Left hindlimb (tissue), 1 donor: ENCODE measurements around the gene FLOT2.
"Not testable (repeated sequence)": the region's sequence is repeated elsewhere in the genome, so short reads cannot be mapped to it uniquely, and the experiment has no call there.

Experiments
- DNase-seq: peaks from one replicate; pipeline ENCODE4 v3.0.0-alpha.2; 2018

The FLOT2 gene, protein sequence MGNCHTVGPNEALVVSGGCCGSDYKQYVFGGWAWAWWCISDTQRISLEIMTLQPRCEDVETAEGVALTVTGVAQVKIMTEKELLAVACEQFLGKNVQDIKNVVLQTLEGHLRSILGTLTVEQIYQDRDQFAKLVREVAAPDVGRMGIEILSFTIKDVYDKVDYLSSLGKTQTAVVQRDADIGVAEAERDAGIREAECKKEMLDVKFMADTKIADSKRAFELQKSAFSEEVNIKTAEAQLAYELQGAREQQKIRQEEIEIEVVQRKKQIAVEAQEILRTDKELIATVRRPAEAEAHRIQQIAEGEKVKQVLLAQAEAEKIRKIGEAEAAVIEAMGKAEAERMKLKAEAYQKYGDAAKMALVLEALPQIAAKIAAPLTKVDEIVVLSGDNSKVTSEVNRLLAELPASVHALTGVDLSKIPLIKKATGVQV

DNA sequence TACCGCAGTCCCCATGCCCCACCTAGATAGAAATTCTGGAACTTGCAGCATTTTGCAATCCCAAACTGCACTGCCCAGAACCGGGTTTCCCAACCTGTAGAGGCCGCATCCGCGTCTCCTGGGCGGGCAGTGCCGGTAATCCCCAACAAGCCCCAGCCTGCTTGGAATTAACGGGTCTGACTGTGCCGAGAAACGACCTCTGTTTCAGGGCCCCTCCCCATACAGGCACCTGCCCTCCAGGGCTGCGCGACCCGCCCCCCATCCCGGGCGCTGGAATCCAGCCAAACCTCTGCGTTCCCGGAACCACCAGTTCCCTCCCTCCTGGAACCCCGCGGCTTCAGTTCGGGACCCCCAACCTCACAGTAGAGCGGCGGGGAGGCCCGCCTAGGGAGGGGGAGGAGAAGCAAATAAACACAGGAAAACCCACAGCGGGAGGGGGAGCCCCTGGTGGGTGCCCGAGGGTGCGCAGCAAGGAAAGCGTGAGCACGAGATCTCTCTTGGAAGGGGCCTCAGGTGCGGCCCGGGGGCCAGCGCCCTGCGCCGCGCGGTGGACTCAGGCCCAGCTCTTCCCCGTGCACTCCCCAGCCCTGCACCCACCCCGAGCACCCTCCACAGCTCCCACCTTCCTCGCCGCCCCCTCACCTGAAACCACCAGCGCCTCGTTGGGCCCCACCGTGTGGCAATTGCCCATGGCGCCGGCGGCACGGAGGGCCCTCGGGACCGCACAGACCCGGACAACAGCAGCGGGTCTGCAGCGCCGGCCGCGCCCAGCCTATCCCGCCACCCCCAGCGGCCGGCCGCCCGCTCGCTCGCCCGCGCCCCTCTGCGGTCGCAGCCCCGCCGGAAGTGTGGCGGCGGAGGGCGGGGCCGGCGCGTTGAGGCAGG lies at the start of gene FLOT2:
TSS of gene FLOT2 (minus strand) at position 850 of the 885 bp plus-strand sequence. CDS start at position 691, 159 bp downstream.
- peak; percentile 56 for DNase-seq

DNA sequence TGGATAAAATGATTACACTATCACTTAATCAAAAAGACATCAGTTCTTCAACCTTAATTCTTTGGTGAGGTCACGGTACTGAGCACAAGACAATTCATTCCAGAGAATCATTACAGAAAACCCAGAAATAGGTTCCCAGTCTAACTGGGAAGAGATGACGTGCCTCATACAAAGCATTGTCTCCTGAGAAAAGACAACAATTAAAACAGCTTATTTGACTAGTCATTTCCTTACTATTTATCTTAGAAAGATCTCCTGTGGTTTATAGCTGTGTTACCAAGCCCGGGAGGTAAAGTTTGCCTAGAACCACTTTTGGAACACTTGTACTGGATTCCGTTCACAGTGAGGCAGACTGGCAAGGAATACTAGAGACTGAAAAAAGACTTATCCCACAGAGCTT lies 48.7 kb upstream of the FLOT2 start:
- DNase-seq, result no peak

DNA sequence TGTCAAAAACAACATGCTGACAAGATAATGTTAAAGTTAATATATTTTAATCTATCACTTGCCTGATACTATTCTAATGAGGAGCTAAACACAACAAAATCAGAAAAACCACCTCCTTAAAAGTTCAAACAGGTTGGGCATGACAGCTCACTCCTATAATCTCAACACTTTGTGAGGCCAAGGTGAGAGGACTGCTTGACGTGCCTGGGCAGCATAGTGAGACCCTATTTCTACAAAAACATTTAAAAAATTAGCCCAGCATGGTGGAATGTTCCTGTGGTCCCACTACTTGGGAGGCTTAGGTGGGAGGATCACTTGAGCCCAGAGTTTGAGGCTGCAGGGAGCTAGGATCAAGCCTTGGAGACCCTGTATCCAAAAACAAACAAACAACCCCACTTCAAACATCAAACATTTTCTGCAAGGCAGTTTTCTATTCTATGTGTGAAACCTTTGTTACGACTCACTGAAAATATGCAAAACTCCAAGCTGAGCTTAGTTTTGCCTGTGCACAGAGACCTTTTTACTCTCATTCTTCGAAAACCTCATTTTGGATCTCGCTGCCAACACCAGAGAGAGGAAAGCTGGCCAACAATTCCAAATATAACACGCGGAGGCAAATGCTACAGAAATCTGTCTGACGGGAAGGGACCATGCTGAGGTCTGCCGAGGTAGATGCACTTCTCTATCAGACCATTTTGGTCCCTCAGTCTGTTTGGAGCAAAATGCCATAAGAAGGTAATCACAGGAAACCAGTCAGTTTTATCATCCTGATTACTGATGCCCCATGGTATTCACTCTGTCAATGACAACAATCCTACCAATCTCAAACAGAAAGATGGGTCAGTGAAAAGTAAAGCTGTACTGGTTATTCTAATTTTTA lies 47.6 kb upstream of the FLOT2 start:
- no peak for DNase-seq

DNA sequence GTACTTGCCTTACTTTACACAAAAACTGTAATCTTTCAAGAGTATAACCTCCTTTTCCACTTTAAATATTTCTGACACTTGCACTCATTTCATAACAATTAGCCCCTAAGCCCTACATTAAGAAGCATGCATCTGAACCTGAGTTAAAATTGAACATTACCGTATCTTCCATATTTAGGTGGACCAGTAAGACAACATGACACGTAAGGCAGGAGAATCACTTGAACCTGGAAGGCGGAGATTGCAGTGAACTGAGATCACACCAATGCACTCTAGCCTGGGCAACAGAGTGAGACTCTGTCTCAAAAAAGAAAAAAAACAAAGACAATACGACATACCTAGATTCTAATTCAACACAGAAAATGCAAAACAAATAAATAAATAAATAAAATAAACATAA lies 46.8 kb upstream of the FLOT2 start:
- no peak for DNase-seq

DNA sequence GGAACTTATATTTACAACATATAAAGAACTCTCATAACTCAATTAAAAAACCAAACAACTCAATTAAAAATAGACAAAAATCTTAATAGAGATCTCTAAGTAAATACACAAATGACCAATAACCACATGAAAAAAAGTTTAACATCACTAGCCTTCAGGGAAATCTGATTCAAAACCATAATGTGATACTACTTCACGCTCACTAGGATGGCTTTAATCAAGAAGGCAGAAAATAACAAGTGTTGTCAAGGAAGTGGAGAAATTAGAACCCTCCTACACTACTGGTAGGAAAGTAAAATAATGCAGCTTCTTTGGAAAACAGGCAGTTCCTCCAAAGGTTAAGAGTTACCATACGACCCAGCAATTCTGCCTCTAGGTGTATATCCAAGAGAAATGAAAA lies 45.4 kb upstream of the FLOT2 start:
- no peak for DNase-seq

DNA sequence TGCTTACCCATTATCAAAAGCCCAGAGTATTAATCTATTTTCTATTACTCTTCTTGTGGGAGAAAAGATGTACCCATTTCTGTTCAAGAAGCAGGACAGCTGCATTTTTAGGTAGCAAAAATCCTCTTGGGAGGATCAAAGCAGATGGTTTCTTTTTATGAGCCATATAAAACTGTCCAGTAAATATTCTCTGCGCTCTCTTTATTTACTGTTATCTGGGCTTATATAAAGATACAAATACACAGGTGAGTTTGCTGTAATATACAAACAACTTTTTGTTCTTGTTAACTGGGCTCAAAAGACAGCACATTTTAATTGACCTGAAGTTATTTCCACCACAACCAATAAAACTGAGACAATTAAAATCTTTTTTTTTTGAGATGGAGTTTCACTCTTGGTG lies 43.7 kb upstream of the FLOT2 start:
- DNase-seq, result no peak

DNA sequence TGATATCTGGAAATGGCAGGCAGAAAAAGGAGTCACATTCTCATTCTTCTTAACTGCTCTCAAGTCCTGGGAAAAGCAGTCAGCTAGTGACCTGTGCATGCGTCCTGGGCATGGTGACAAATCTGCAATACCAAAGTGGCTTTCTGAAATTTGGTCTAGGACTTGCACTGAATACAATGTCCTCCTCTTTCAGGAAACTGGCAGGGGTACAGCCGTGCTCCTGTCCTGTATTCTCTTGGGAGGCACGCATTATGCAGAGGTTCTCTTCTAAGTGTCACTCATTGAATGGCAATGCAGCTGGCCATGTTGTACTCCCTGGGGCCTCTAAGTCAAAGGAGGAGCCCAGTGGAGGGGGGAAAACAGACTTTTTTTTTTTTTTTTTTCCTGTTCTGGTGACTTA lies 43.1 kb upstream of the FLOT2 start:
- DNase-seq, result no peak

DNA sequence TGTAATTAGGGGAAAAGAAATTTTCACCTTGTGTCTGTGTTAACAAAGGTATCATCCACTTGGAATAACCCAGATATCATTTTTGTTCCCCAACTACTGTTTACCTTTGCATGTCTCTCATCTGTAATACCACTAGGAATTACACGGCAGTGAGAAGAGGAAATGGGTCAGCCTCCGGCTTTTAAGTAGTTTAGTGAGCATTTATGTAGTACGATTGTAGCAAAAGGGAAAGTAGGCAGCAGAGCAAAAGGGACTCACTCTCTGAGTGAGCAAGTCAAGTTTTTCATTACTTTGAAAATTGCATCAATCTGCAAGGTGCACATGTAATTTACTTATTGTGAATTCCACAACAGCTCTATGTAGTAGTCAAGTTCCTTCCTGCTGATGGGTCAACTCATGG lies 42.6 kb upstream of the FLOT2 start:
- DNase-seq, result no peak

DNA sequence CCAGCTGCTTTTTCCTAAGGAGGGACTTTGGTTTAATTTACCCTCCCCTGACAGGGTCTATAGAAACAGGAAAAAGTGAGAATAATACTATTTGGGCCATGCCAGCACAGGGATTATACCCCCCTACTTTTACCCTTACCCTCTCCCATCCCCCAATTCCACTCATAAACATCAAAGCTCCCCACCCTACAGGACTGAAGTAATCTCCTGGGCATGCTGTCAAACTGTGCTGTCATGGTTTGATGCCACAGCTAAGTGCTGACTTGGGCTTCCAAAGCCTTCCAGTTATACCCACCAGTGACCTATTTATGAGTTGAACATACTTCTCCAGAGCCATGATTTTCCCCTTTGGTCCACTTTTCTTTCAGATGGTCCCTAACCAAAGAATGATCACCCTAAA lies 41.0 kb upstream of the FLOT2 start:
- no peak for DNase-seq

DNA sequence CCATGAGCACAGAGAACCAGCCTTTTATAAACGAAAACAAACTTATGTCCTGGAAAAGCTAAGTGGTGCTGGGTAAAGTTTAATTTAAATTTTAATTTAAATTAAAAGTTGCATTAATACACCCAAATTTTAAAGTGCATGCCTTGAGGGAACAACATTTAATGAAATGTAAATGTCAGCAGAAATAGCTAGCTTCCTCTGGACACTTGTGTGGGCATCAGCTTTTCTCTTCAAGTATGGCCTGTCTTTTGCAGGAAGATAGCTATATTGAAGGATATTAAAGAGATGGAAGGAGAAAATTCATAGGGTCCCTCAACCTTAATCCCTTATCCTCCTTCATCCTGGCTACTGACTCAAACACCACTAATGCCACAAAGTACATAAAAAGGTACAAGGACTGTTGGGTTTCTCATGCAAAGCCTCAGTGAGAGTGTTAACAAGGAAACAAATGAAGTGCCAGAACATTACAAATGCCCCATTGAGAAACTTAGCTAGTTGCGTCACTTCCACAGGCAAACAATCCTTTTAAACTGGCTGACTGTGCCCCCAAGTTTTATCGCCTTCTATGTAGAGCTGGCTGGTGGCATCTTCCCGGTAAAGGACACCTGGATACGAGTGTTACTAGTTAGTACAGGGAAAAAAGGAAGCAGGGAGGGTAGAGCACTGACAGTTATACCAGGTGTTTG lies 39.7 kb upstream of the FLOT2 start:
- no peak for DNase-seq

DNA sequence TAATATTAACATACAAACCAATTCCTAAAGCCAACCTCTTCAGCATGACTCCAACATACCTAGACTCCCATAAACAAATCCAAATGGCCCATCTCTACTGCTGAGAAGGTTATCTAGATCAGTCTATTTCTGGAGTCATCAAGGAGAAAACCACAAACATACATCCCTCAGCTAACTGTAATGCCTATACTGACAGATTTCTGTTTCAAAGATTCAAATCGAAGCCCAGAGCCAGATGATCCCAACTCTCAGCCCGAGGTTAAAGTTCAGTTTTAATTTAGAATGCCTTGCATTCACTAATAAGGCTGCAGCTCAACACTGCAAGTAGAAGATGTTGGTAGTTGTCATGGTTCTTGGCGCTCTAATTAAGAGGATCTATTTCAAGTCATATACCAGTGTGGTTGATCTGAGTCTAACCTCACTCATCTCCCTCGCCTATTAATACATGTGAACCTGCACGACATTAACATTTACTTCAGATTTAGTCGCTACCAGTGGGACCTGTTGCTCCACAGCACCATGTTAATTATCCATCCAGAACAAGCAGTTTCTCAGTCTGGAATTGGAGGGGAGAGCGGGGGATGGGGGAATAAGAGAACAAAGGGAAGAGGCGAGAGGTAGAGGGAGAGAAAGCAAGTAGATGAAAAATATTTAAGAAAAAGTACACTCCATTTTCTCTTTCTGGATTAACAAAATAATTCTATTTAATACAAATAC lies 38.4 kb upstream of the FLOT2 start:
- no peak for DNase-seq

DNA sequence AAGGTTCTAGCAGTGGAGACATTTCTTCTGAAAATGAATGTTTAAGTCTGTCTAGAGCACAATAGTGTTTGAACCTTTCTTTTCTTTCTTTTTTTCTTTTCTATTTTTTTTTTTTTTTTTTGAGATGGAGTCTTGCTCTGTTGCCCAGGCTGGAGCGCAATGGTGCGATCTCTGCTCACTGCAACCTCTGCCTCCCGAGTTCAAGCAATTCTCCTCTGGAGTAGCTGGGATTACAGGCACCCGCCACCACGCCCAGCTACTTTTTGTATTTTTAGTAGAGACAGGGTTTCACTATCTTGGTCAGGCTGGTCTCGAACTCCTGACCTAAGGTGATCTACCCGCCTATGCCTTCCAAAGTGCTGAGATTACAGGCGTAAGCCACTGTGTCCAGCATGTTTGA lies 37.0 kb upstream of the FLOT2 start:
- not testable (repeated sequence) for DNase-seq

DNA sequence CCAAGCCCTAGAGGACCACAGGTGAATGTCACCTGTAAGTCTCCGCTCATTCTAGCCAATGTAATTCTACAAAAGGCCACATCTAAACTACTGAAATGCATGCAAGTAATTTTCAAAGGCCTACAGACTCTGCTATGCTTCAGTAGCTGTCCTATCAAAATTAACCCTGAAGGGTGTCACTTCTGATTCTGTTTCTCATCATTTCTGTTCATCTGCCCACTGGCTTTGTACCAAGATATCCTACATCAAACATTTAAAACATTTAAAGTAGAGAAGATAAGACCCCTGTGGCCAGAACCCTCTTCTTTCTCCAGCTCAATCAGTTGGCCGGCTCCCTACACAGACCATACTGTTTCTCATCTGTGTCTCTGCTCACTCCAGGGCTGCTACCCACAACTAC lies 32.3 kb upstream of the FLOT2 start:
- no peak for DNase-seq

DNA sequence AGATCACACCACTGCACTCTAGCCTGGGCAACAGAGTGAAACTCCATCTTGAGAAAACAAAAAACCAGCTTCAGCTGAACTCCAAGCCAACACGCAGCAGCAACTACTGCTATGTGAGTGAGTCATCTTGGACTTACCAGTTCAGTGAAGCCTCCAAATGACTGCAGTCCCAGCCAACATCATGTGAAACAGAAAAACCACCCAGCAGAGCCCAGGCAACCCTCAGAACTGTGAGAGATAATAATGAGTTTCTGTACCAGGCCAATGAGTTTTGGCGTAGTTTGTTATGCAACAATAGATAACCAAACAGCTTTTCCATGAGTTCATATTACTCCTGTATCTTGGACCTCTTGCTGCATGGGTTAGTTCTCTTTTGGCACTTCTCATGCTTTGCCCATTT lies 30.5 kb upstream of the FLOT2 start:
- no peak for DNase-seq

DNA sequence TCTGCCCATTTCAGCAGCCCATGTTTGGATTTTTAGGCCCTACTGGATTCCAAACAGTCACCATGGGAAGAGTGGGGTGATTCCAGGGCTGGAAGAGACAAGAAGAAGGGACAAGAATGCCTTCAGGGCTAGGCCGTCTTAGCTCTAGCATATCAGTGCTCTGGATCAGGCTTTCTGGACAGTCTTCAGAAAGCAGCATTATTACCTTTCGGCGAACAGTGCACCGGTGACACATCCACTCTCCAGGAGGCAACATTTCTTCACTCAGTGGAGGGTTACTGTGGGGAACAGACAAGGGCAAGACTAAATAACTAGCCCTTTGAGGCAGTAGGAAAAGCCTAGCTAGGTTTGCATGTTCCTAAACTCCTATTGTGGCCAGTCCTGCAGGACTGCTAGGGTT lies 29.3 kb upstream of the FLOT2 start:
- DNase-seq, result no peak

DNA sequence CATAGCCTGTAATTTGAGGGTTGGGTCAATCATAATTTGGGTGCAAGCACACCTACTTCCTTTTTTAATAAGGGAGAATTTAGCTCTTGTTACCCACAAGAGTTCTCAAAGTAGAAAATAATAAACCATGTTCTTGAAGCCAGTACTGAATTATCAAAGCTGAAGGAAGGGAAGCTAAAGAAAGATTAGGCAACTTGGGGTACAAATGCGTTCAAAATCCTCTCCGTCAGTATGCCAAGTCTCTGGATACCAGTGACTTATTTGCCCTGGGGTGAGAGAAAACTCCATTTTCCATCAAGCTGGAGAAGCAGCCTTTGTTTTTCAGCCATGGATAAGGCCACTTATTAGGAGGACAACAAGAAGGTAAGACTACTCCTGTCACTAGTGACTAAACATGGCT lies 28.8 kb upstream of the FLOT2 start:
- DNase-seq, result no peak

DNA sequence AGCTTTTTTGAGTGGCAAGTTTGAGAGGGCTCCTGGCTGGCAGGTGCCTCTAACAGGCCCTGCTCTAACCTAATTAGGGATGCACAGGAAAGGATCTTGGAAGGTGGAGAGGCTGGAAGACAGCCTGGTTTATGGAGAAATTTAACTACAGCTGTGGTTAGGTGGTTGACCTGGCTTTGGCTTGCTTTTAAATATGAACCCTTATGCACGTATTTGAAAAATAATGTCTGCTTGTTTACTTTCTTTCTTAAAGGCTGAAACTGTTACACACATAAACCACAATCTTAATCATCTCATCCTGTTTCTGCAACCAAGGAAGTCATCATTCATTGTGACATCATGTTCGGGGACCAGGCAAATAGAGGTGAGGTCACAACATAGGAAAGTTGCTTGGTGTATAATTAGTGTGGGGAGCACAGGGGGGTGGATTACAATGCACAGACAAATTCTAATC lies 28.4 kb upstream of the FLOT2 start:
- DNase-seq, result no peak

DNA sequence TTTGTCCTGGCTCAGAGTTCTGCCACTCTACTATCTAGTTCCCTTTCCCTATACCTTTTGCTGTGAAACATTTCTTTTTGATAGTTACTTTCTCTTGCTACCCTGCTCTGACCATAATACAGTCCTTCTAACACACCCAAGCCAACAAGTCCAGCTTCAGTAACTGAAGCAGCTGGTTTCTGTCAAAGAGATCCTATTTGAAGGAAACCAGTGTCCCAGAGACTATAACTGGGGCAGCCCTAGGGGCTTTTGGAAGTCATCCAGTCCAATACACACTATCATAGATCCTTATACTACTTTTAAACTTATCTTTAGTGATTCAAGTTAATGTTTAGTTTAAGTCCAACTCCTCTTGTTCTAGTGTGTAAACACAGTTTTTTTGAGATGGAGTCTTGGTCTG lies 22.7 kb upstream of the FLOT2 start:
- no peak for DNase-seq

DNA sequence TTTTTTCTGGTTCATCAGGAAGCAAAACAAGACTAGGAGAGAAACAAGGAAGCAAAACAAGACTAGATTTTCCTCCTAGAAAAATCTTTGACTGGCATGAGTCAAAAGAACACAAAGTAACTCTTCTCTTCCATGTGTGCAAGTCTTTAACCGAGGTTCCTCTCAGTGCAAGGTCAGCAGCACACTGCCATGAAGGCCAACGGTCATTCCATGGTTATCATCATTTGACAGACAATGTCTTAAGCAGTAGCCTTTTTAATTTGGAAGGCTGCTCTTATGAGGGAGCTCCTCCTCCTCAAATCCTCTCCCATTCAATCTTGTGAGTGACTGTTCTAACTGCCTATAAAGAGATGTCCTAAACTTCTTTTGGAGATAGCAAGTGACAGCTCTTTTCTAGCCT lies 20.8 kb upstream of the FLOT2 start:
- DNase-seq, result no peak

DNA sequence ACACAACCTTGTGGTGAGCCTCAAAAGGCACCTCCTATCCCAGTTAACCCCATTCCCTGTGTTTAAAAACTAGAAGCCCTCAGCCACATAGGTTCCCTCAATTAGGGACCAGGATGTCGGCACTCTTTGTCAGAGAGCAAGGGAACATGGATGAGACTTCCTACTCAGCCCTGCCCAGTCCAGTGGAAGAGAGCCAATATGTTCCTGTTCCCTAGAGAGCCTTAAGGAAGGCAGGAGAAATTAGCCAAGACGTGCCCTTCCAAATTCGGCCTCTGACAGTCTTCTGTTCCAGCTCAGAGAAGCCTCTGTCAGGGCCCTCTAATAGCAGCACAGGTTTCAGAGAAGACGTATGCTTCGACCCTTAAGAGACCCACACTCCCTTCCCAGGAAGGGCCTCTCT lies 19.9 kb upstream of the FLOT2 start:
- DNase-seq, result no peak

DNA sequence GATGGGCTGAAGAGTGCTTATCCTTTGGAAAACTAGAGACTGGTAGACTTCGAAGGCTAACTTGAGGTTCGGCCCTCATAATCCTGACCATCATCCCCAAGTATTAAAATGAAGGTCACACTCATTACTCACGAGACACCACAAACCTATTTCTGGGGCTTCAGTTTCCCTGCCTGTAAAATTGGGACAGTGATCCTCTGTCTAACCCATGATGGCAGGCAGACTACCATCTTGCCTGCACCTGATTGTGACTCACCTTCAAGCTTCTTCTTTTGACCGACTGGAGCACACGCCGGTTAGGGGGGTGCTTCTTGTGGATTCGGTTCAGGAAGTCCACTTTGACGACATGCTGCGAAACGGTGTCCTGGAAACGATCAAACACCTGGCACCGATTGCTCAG lies 19.5 kb upstream of the FLOT2 start:
- DNase-seq, result no peak
